ENCODE measurements around the gene PECR. TPM values are rescaled to one million over a fixed set of nuclear protein-coding genes. Genes with fewer than 3 reads are reported as not detected.

The PECR gene
- total and polyA plus RNA-seq, 2 donors (not counting 1 experiment from before 2014, with no cell fraction given): 9.5 to 16.5 TPM

- H3K9me3 ChIP-seq (ENCODE audit: control extremely low read depth in 1 of 3, control insufficient read depth in 2 of 3, insufficient read depth in 1 of 3, low read length in 2 of 3): peaks cover 0 to 4% (median 0%) of the 10 kb centered on the region in 3 donors
- H4K20me1 ChIP-seq (ENCODE audit: control insufficient read depth, insufficient read depth, low read length, poor library complexity, severe bottlenecking): peaks cover 4% of the 10 kb centered on the region
- H3K4me1 ChIP-seq (ENCODE audit: control insufficient read depth in 2 of 2, insufficient read depth in 2 of 2, low read length in 2 of 2): no peaks in the 10 kb centered on the region
- no peaks in the 10 kb centered on the region for H3K27me3 Mint-ChIP-seq
- H3K4me2 ChIP-seq (replicated peaks; ENCODE audit: low read depth, low read length, poor library complexity, severe bottlenecking): no peak overlapping the region
- POLR2A ChIA-PET: no interaction called here
- H3K9ac ChIP-seq (ENCODE audit: low read length): no peak overlapping the region
- ATAC-seq (ENCODE audit: low read depth): no peak
- 100% methylated on average over 1 of the region's 1 CpG for WGBS (ENCODE audit: insufficient coverage)
- peaks cover 22% of the 10 kb centered on the region for H3K79me2 ChIP-seq (ENCODE audit: control insufficient read depth, insufficient read depth, low read length)
- H3K9me3 Mint-ChIP-seq (ENCODE audit: insufficient read depth): no peaks in the 10 kb centered on the region
- CTCF ChIA-PET: no interaction called here
- H3K27me3 ChIP-seq (replicated peaks in 1 of 4; ENCODE audit: control extremely low read depth in 1 of 4, control insufficient read depth in 3 of 4, insufficient read depth in 4 of 4, low read length in 3 of 4): no peaks in the 10 kb centered on the region
- peaks cover 7% of the 10 kb centered on the region for H3K4me1 Mint-ChIP-seq
- no peak for DNase-seq
- no peak overlapping the region for H3K4me3 ChIP-seq (ENCODE audit: control extremely low read depth in 1 of 5, extremely low read depth in 1 of 5, insufficient read depth in 1 of 5, low read depth in 2 of 5, low read length in 4 of 5)
- H2AFZ ChIP-seq (ENCODE audit: insufficient read depth, low read depth, low read length, poor library complexity, severe bottlenecking): no peak overlapping the region
- H3K27ac ChIP-seq (ENCODE audit: low read length in 2 of 2): no peak overlapping the region
- H3K27ac Mint-ChIP-seq: no peak overlapping the region
- TF ChIP-seq, protein P1, sequence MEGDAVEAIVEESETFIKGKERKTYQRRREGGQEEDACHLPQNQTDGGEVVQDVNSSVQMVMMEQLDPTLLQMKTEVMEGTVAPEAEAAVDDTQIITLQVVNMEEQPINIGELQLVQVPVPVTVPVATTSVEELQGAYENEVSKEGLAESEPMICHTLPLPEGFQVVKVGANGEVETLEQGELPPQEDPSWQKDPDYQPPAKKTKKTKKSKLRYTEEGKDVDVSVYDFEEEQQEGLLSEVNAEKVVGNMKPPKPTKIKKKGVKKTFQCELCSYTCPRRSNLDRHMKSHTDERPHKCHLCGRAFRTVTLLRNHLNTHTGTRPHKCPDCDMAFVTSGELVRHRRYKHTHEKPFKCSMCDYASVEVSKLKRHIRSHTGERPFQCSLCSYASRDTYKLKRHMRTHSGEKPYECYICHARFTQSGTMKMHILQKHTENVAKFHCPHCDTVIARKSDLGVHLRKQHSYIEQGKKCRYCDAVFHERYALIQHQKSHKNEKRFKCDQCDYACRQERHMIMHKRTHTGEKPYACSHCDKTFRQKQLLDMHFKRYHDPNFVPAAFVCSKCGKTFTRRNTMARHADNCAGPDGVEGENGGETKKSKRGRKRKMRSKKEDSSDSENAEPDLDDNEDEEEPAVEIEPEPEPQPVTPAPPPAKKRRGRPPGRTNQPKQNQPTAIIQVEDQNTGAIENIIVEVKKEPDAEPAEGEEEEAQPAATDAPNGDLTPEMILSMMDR (IDR thresholded peaks at IDR 0.05): no peak
- TF ChIP-seq EZH2 (IDR thresholded peaks at IDR 0.05; ENCODE audit: borderline replicate concordance, insufficient read depth, low read depth, low read length, poor library complexity, severe bottlenecking): no peak
- H3K36me3 ChIP-seq (replicated peaks in 1 of 2; ENCODE audit: control extremely low read depth in 1 of 2, control insufficient read depth in 1 of 2, extremely low read depth in 1 of 2, insufficient read depth in 2 of 2, low read length in 1 of 2): peaks cover 0 to 6% of the 10 kb centered on the region in 2 experiments
- intact Hi-C loops (cut with micrococcal nuclease): no loop called here
- no peak overlapping the region for H3K4me3 Mint-ChIP-seq
Observed at GRCh38 chr2:216074794-216075193, 6.8 kb downstream of the PECR start.

GRCh38 chr2:216074380-216074779, 7.2 kb downstream of the PECR start:
- H3K4me3 ChIP-seq (ENCODE audit: control extremely low read depth in 1 of 5, extremely low read depth in 1 of 5, insufficient read depth in 1 of 5, low read depth in 2 of 5, low read length in 4 of 5): no peak overlapping the region
- no peaks in the 10 kb centered on the region for H3K27me3 Mint-ChIP-seq
- peaks cover 4% of the 10 kb centered on the region for H4K20me1 ChIP-seq (ENCODE audit: control insufficient read depth, insufficient read depth, low read length, poor library complexity, severe bottlenecking)
- ChIA-PET POLR2A (no interaction called here), CTCF (no interaction called here)
- no peaks in the 10 kb centered on the region for H3K4me1 ChIP-seq (ENCODE audit: control insufficient read depth in 2 of 2, insufficient read depth in 2 of 2, low read length in 2 of 2)
- no peak overlapping the region for H2AFZ ChIP-seq (ENCODE audit: insufficient read depth, low read depth, low read length, poor library complexity, severe bottlenecking)
- H3K9me3 Mint-ChIP-seq (ENCODE audit: insufficient read depth): no peaks in the 10 kb centered on the region
- no peak for ATAC-seq (ENCODE audit: low read depth)
- H3K4me3 Mint-ChIP-seq: no peak overlapping the region
- intact Hi-C loops (cut with micrococcal nuclease): no loop called here
- no peak overlapping the region for H3K27ac Mint-ChIP-seq
- H3K36me3 ChIP-seq (replicated peaks in 1 of 2; ENCODE audit: control extremely low read depth in 1 of 2, control insufficient read depth in 1 of 2, extremely low read depth in 1 of 2, insufficient read depth in 2 of 2, low read length in 1 of 2): peaks cover 0 to 6% of the 10 kb centered on the region in 2 experiments
- peaks cover 0 to 4% (median 0%) of the 10 kb centered on the region in 3 donors for H3K9me3 ChIP-seq (ENCODE audit: control extremely low read depth in 1 of 3, control insufficient read depth in 2 of 3, insufficient read depth in 1 of 3, low read length in 2 of 3)
- DNase-seq: no peak
- no peak overlapping the region for H3K9ac ChIP-seq (ENCODE audit: low read length)
- H3K79me2 ChIP-seq (ENCODE audit: control insufficient read depth, insufficient read depth, low read length): peaks cover 21% of the 10 kb centered on the region
- H3K27me3 ChIP-seq (replicated peaks in 1 of 4; ENCODE audit: control extremely low read depth in 1 of 4, control insufficient read depth in 3 of 4, insufficient read depth in 4 of 4, low read length in 3 of 4): no peaks in the 10 kb centered on the region
- peaks cover 7% of the 10 kb centered on the region for H3K4me1 Mint-ChIP-seq
- no peak overlapping the region for H3K27ac ChIP-seq (ENCODE audit: low read length in 2 of 2)
- WGBS (ENCODE audit: insufficient coverage): no CpG with 5 or more reads among the region's 1 CpG
- TF ChIP-seq, protein P1 (IDR thresholded peaks at IDR 0.05): no peak
- TF ChIP-seq EZH2 (IDR thresholded peaks at IDR 0.05; ENCODE audit: borderline replicate concordance, insufficient read depth, low read depth, low read length, poor library complexity, severe bottlenecking): no peak
- no peak overlapping the region for H3K4me2 ChIP-seq (replicated peaks; ENCODE audit: low read depth, low read length, poor library complexity, severe bottlenecking)

All from B cell (primary cell).